Smooth muscle cell (in vitro differentiated cells): Measurements from ENCODE around the gene STOML3. TPM values are rescaled to one million over a fixed set of nuclear protein-coding genes. Genes with fewer than 3 reads are reported as not detected.

Source experiments
- DNase-seq: peaks from one replicate; lab custom pipeline; 2025; ENCODE audit not compliant: unreplicated experiment; lab: John Stamatoyannopoulos, UW
- H2AFZ ChIP-seq: fragments of 200-600 bp; sonication (generic); 2 replicates; pipeline ENCODE4 v1.6.0; 2016; ENCODE audit warnings: antibody characterized with exemption, low read depth, mild to moderate bottlenecking
- H3F3A ChIP-seq: fragments of 200-600 bp; sonication (generic); 2 replicates; pipeline ENCODE4 v1.6.0; 2017; ENCODE audit warnings: antibody characterized with exemption, low read depth
- H3K27ac ChIP-seq: fragments of 200-600 bp; sonication (generic); 2 replicates; pipeline ENCODE4 v1.5.1; 2016; ENCODE audit warnings: low read depth, mild to moderate bottlenecking
- H3K27me3 ChIP-seq: fragments of 200-600 bp; sonication (generic); 2 replicates; pipeline ENCODE4 v1.6.1; 2016; ENCODE audit warnings: low read depth, mild to moderate bottlenecking
- H3K36me3 ChIP-seq: fragments of 200-600 bp; sonication (generic); 2 replicates; pipeline ENCODE4 v1.5.1; 2016; ENCODE audit warnings: low read depth
- H3K4me1 ChIP-seq: fragments of 200-600 bp; sonication (generic); 2 replicates; pipeline ENCODE4 v1.5.1; 2016; ENCODE audit warnings: low read depth
- H3K4me2 ChIP-seq: fragments of 200-600 bp; sonication (generic); 2 replicates; pipeline ENCODE4 v1.6.0; 2016; ENCODE audit warnings: mild to moderate bottlenecking
- H3K4me3 ChIP-seq: fragments of 200-600 bp; sonication (generic); 2 replicates; pipeline ENCODE4 v1.5.1; 2016; ENCODE audit warnings: mild to moderate bottlenecking
- H3K79me2 ChIP-seq: fragments of 200-600 bp; sonication (generic); 2 replicates; pipeline ENCODE4 v1.6.0; 2016; ENCODE audit warnings: low read depth, mild to moderate bottlenecking
- H3K9ac ChIP-seq: fragments of 200-600 bp; sonication (generic); 2 replicates; pipeline ENCODE4 v1.6.0; 2016; ENCODE audit warnings: low read depth
- H3K9me3 ChIP-seq: fragments of 200-600 bp; sonication (generic); replicated peaks from 2 replicates; pipeline ENCODE4 v1.5.1; 2016; ENCODE audit warnings: low read depth
- H4K20me1 ChIP-seq: fragments of 200-600 bp; sonication (generic); 2 replicates; pipeline ENCODE4 v1.6.0; 2016; ENCODE audit warnings: low read depth
- CTCF ChIP-seq: fragments of 200-600 bp; sonication (generic); IDR thresholded peaks from 2 replicates; pipeline ENCODE4 v1.5.1; 2017; ENCODE audit warnings: borderline replicate concordance, mild to moderate bottlenecking, antibody characterized with exemption; ENCODE audit not compliant: insufficient read depth, poor library complexity, severe bottlenecking
- WGBS: methylation state at CpG from one replicate; pipeline ENCODE4 v1.1.7; 2016; ENCODE audit warnings: low lambda C conversion rate; 5-methylcytosine and 5-hydroxymethylcytosine counted together
- polyA plus RNA-seq: library from polyadenylated mRNA; unstranded; fragments of >200 nt; fragmentation: Nextera tagmentation; extraction: Ambion mirVana; gene quantifications from 2 replicates; pipeline ENCODE4 v1.2.1, GENCODE V29; 2016
- total RNA-seq: library from RNA; depleted of rRNA; stranded (reverse); fragments of >200 nt; gene quantifications from 2 replicates; pipeline ENCODE4 v1.2.3, GENCODE V29; 2014

Gene STOML3
- total and polyA plus RNA-seq, 2 experiments from 2014 or later: not detected

GRCh38 chr13:39025433-39025839, 34.8 kb upstream of the STOML3 start:
- Histone ChIP-seq H3K79me2 (peaks cover 7% of the 10 kb centered on the region), H3K9ac (no peak overlapping the region), H3K27ac (no peak overlapping the region), H3F3A (peaks cover 4% of the 10 kb centered on the region), H3K9me3 (no peaks in the 10 kb centered on the region), H3K36me3 (peaks cover 12% of the 10 kb centered on the region), H2AFZ (no peak overlapping the region), H4K20me1 (peaks cover 5% of the 10 kb centered on the region), H3K4me1 (no peaks in the 10 kb centered on the region), H3K4me2 (no peak overlapping the region), H3K27me3 (no peaks in the 10 kb centered on the region), H3K4me3 (no peak overlapping the region)
- TF ChIP-seq CTCF: no peak
- WGBS: 91% methylated on average over 2 of the region's 2 CpGs
- no peak for DNase-seq

GRCh38 chr13:39023761-39024160, 33.1 kb upstream of the STOML3 start:
- Histone ChIP-seq H3K36me3 (peaks cover 12% of the 10 kb centered on the region), H3K4me2 (peak overlapping the region; percentile 38), H2AFZ (no peak overlapping the region), H3K4me3 (no peak overlapping the region), H3K9ac (no peak overlapping the region), H4K20me1 (no peaks in the 10 kb centered on the region), H3K79me2 (no peaks in the 10 kb centered on the region), H3K27ac (peak overlapping the region; percentile 59), H3F3A (peaks cover 4% of the 10 kb centered on the region), H3K27me3 (no peaks in the 10 kb centered on the region), H3K9me3 (no peaks in the 10 kb centered on the region), H3K4me1 (no peaks in the 10 kb centered on the region)
- no peak for TF ChIP-seq CTCF
- DNase-seq: no peak

- H2AFZ ChIP-seq: no peak overlapping the region
- H3K79me2 ChIP-seq: no peaks in the 10 kb centered on the region
- H3K4me1 ChIP-seq: no peaks in the 10 kb centered on the region
- H3K36me3 ChIP-seq: peaks cover 9% of the 10 kb centered on the region
- no peaks in the 10 kb centered on the region for H3K27me3 ChIP-seq
- TF ChIP-seq CTCF: no peak
- 51% methylated on average over 2 of the region's 2 CpGs for WGBS
- peak overlapping the region; percentile 59 for H3K27ac ChIP-seq
- H3K4me3 ChIP-seq: no peak overlapping the region
- H3K9me3 ChIP-seq: no peaks in the 10 kb centered on the region
- H3F3A ChIP-seq: peaks cover 4% of the 10 kb centered on the region
- peak overlapping the region; percentile 38 for H3K4me2 ChIP-seq
- no peak for DNase-seq
- H4K20me1 ChIP-seq: no peaks in the 10 kb centered on the region
- H3K9ac ChIP-seq: no peak overlapping the region
Observed at GRCh38 chr13:39023316-39023715, 32.7 kb upstream of the STOML3 start.

- no peak overlapping the region for H2AFZ ChIP-seq
- H3K4me1 ChIP-seq: no peaks in the 10 kb centered on the region
- no peak for TF ChIP-seq CTCF
- no peaks in the 10 kb centered on the region for H3K79me2 ChIP-seq
- 91% methylated on average over 4 of the region's 4 CpGs for WGBS
- DNase-seq: no peak
- no peak overlapping the region for H3K9ac ChIP-seq
- peaks cover 11% of the 10 kb centered on the region for H3K36me3 ChIP-seq
- H4K20me1 ChIP-seq: no peaks in the 10 kb centered on the region
- no peak overlapping the region for H3K27ac ChIP-seq
- H3K4me3 ChIP-seq: no peak overlapping the region
- H3F3A ChIP-seq: no peaks in the 10 kb centered on the region
- no peaks in the 10 kb centered on the region for H3K27me3 ChIP-seq
- no peak overlapping the region for H3K4me2 ChIP-seq
- no peaks in the 10 kb centered on the region for H3K9me3 ChIP-seq
Observed at GRCh38 chr13:39020853-39021462, 30.3 kb upstream of the STOML3 start.
